ENCODE measurements around the gene SCN1B.

The SCN1B gene

GRCh38 chr19:35059799-35060091 lies 29.5 kb downstream of the SCN1B start:
- DNase-seq (ENCODE audit: low spot score), result no peak
- no peak for TF ChIP-seq CTCF (IDR thresholded peaks at IDR 0.05; ENCODE audit: extremely low read depth, missing control alignments)

DNA sequence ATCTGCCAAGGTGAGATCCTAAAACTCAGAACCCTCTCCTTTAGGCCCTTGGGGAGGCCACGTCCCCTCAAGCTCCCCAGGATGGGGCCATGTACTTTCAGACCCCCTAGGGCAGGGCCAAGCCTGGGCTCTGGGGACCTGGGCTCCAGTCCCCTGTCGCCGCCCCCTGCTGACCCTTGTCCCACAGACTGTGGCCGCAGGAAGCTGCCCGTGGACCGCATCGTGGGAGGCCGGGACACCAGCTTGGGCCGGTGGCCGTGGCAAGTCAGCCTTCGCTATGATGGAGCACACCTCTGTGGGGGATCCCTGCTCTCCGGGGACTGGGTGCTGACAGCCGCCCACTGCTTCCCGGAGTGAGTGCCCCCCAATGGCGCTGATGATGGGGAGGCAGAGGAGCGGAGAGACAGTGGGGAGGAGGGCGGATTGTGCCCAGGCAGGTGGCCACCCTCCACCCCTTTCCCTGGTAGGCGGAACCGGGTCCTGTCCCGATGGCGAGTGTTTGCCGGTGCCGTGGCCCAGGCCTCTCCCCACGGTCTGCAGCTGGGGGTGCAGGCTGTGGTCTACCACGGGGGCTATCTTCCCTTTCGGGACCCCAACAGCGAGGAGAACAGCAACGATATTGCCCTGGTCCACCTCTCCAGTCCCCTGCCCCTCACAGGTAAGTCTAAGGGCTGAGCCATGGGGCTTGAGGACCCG lies 30.0 kb downstream of the SCN1B start:
- DNase-seq (ENCODE audit: low spot score), result no peak
- TF ChIP-seq CTCF (IDR thresholded peaks at IDR 0.05; ENCODE audit: extremely low read depth, missing control alignments), result no peak

DNA sequence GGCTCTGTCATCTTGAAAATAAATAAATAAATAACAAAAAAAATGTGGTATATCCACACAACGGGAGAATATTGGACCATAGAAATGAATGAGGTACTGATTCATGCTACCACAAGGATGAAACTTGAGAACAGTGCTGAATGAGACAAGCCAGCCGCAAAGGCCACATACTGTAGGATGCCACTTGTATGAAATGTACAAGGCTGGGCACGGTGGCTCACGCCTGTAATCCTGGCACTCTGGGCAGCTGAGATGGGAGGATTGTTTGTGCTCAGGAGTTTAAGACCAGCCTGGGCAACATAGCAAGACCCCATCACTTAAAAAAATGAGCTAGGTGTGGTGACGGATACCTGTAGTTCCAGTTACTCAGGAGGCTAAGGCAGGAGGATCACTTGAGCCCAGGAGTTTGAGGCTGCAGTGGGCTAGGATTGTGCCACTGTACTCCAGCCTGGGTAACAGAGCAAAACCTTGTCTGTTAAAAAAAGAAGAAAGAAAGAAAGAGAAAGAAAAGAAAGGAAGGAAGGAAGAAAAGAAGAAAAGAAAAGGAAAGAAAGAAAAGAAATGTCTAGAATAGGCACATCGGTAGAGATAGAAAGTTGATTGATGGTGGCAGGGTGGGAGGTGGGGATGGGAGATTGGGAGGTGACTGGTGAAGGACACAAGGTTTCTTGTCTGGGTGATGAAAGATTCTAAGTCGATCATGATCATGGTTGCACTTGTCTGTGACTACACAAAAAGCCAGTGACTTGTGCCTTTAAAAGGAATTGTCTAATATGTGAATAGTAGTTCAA lies 31.5 kb downstream of the SCN1B start:
- TF ChIP-seq CTCF (IDR thresholded peaks at IDR 0.05; ENCODE audit: extremely low read depth, missing control alignments), result no peak
- DNase-seq (ENCODE audit: low spot score), result no peak

GRCh38 chr19:35062942-35063341 lies 32.7 kb downstream of the SCN1B start:
- no peak for TF ChIP-seq CTCF (IDR thresholded peaks at IDR 0.05; ENCODE audit: extremely low read depth, missing control alignments)
- DNase-seq (ENCODE audit: low spot score), result no peak

DNA sequence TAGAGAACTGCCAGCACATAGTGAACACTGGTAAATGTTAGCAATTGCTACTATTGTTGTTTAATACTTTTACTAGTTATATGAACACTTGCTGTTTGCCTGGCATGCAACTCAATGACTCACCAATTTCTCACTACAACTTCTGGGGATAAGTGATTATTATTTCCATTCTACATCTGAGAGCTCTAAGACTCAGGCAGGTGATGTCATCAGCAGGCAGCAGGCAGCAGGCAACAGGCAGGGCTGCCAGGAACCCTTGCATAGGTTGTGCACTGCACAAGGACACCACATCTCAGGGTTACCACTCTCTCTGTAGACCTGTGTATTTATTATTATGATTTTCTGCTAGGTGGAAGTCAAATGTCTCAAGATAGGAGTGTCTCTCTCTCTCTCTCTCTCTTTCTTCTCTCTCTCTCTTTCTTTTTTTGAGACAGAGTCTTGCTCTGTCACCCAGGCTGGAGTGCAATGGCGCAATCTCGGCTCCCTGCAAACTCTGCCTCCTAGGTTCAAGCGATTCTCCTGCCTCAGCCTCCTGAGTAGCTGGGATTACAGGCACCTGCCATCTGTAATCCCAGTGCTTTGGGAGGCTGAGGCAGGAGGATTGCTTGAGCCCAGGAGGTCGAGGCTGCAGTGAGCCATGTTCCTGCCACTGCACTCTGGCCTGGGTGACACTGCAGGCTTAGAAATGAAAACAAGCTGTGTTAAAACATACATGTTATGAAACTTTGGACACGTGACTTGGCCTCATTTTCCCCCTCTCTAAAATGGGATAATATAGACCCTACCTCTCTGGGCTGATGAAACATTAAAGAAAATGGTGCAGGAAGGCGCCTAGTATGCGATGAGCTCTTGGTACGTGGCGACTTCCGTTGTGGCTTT lies 33.9 kb downstream of the SCN1B start:
- no peak for DNase-seq (ENCODE audit: low spot score)
- TF ChIP-seq CTCF (IDR thresholded peaks at IDR 0.05; ENCODE audit: extremely low read depth, missing control alignments), result no peak

GRCh38 chr19:35065574-35065973 lies 35.3 kb downstream of the SCN1B start:
- no peak for DNase-seq (ENCODE audit: low spot score)
- TF ChIP-seq CTCF (IDR thresholded peaks at IDR 0.05; ENCODE audit: extremely low read depth, missing control alignments), result no peak

- DNase-seq (ENCODE audit: low spot score), result no peak
- no peak for TF ChIP-seq CTCF (IDR thresholded peaks at IDR 0.05; ENCODE audit: extremely low read depth, missing control alignments)
These were observed 35.9 kb downstream of the SCN1B start for GRCh38 chr19:35066121-35066520.

Data from GM20000 (cell line).